IMR-90 (cell line): ENCODE data around the gene MAP3K8. TPM values are rescaled to one million over a fixed set of nuclear protein-coding genes. Genes with fewer than 3 reads are reported as not detected.

Experiments
- ATAC-seq: fragments of 200-7000 bp; cut with Tn5 transposase; 2 replicates; pipeline ENCODE4 v1.9.1; 2020; ENCODE audit warnings: low read depth, mild to moderate bottlenecking, moderate library complexity
- BruUV-seq: library from RNA; stranded (reverse); fragments of 400-500 nt; replicated peaks from 2 replicates; lab custom pipeline; 2021; lab: Mats Ljungman, UMichigan
- CTCF ChIA-PET: fragments of 300-600 bp; formaldehyde crosslinking; extraction: SDS; loops from one replicate; lab custom pipeline; 2021; ENCODE audit warnings: antibody characterized with exemption; lab: Yijun Ruan, JAX
- POLR2A ChIA-PET: fragments of 300-600 bp; sonication (Branson Sonifier 250); formaldehyde crosslinking; loops from one replicate; lab custom pipeline; 2022; ENCODE audit warnings: antibody characterized with exemption; ENCODE audit not compliant: unreplicated experiment; lab: Charles Lee
- DNase-seq: peaks from one replicate; pipeline ENCODE4 v3.0.0; 2013
- H2AFZ ChIP-seq: replicated peaks from 2 replicates; pipeline ENCODE3; 2013; ENCODE audit warnings: low read length, mild to moderate bottlenecking; ENCODE audit not compliant: poor library complexity
- H2AK5ac ChIP-seq: 2 replicates; pipeline ENCODE4 v1.6.1; 2013; ENCODE audit warnings: low read depth, low read length, inconsistent platforms
- H2AK9ac ChIP-seq: replicated peaks from 2 replicates; pipeline ENCODE3; 2013; ENCODE audit warnings: mild to moderate bottlenecking, low read depth, low read length, moderate library complexity; ENCODE audit not compliant: poor library complexity
- H2BK120ac ChIP-seq: 2 replicates; pipeline ENCODE4 v1.6.1; 2013; ENCODE audit warnings: low read depth, low read length, inconsistent platforms
- H2BK15ac ChIP-seq: 3 replicates; pipeline ENCODE4 v1.6.1; 2013; ENCODE audit warnings: low read depth, low read length, inconsistent platforms
- H2BK20ac ChIP-seq: 2 replicates; pipeline ENCODE4 v1.6.1; 2013; ENCODE audit warnings: low read depth, mild to moderate bottlenecking, inconsistent platforms, low read length, moderate library complexity
- H2BK5ac ChIP-seq: 2 replicates; pipeline ENCODE4 v1.6.1; 2013; ENCODE audit warnings: mild to moderate bottlenecking, low read depth, low read length, inconsistent platforms; ENCODE audit not compliant: poor library complexity, severe bottlenecking
- H3K14ac ChIP-seq: replicated peaks from 2 replicates; pipeline ENCODE4 v1.6.1; 2013; ENCODE audit warnings: low read depth, low read length, inconsistent platforms
- H3K18ac ChIP-seq: 2 replicates; pipeline ENCODE4 v1.6.1; 2013; ENCODE audit warnings: low read depth, low read length, control low read depth
- H3K23ac ChIP-seq: 2 replicates; pipeline ENCODE4 v1.6.1; 2013; ENCODE audit warnings: low read depth, low read length, inconsistent platforms
- H3K27ac ChIP-seq: 2 replicates; pipeline ENCODE4 v1.5.1; 2013; ENCODE audit warnings: mild to moderate bottlenecking, control low read depth, low read length; ENCODE audit not compliant: insufficient read depth
- H3K27me3 ChIP-seq: 2 replicates; pipeline ENCODE4 v1.6.1; 2013; ENCODE audit warnings: low read length; ENCODE audit not compliant: control insufficient read depth, insufficient read depth
- H3K36me3 ChIP-seq: 2 replicates; pipeline ENCODE4 v1.6.1; 2013; ENCODE audit warnings: low read length, mixed read lengths; ENCODE audit not compliant: control insufficient read depth, insufficient read depth
- H3K4ac ChIP-seq: 2 replicates; pipeline ENCODE4 v1.6.1; 2013; ENCODE audit warnings: low read depth, low read length, inconsistent platforms
- H3K4me1 ChIP-seq: 2 replicates; pipeline ENCODE4 v1.6.1; 2013; ENCODE audit warnings: low read length, mixed read lengths; ENCODE audit not compliant: control insufficient read depth, insufficient read depth
- H3K4me2 ChIP-seq: 2 replicates; pipeline ENCODE4 v1.6.1; 2013; ENCODE audit warnings: low read depth, mild to moderate bottlenecking, control low read depth, low read length, moderate library complexity
- H3K4me3 ChIP-seq: 2 replicates; pipeline ENCODE4 v1.5.1; 2013; ENCODE audit warnings: low read depth, mild to moderate bottlenecking, control low read depth, low read length, moderate library complexity; ENCODE audit not compliant: insufficient read depth
- H3K56ac ChIP-seq: 2 replicates; pipeline ENCODE4 v1.6.1; 2013; ENCODE audit warnings: low read length, inconsistent platforms; ENCODE audit not compliant: insufficient read depth; ENCODE audit errors: extremely low read depth
- H3K79me1 ChIP-seq, 2 experiments: 2 replicates each; pipeline ENCODE4 v1.6.1; 2013; ENCODE audit warnings: low read length in 2 of 2, inconsistent platforms in 1 of 2, low read depth in 1 of 2
- H3K9ac ChIP-seq: 2 replicates; pipeline ENCODE4 v1.6.1; 2013; ENCODE audit warnings: low read depth, low read length, control low read depth
- H3K9me1 ChIP-seq: 2 replicates; pipeline ENCODE4 v1.6.1; 2013; ENCODE audit warnings: low read length, inconsistent platforms; ENCODE audit not compliant: insufficient read depth
- H3K9me3 ChIP-seq: 2 replicates; pipeline ENCODE4 v1.6.1; 2013; ENCODE audit warnings: low read length; ENCODE audit not compliant: control insufficient read depth, insufficient read depth
- H4K20me1 ChIP-seq: 2 replicates; pipeline ENCODE4 v1.6.1; 2013; ENCODE audit warnings: low read length, inconsistent platforms; ENCODE audit not compliant: insufficient read depth
- H4K5ac ChIP-seq: 2 replicates; pipeline ENCODE4 v1.6.1; 2013; ENCODE audit warnings: mild to moderate bottlenecking, low read depth, low read length, control low read depth
- H4K8ac ChIP-seq, 2 experiments: 2 replicates each; pipeline ENCODE4 v1.6.1; 2013; ENCODE audit warnings: low read depth in 2 of 2, low read length in 2 of 2, control low read depth in 1 of 2, inconsistent platforms in 1 of 2
- H4K91ac ChIP-seq: 2 replicates; pipeline ENCODE4 v1.6.1; 2013; ENCODE audit warnings: low read depth, low read length, inconsistent platforms; ENCODE audit not compliant: insufficient read depth
- BHLHE40 ChIP-seq: fragments of 150-350 bp; IDR thresholded peaks from 2 replicates; pipeline ENCODE4 v1.6.1; 2016; ENCODE audit warnings: mild to moderate bottlenecking, low read depth, low read length
- CEBPB ChIP-seq: IDR thresholded peaks from 2 replicates; pipeline ENCODE4 v1.6.1; 2012; ENCODE audit warnings: low read depth, low read length, improper control_type of control experiment
- MAFK ChIP-seq: IDR thresholded peaks from 2 replicates; pipeline ENCODE4 v1.6.1; 2012; ENCODE audit warnings: low read depth, low read length, improper control_type of control experiment
- MXI1 ChIP-seq: IDR thresholded peaks from 2 replicates; pipeline ENCODE4 v1.6.1; 2012; ENCODE audit warnings: low read depth, mild to moderate bottlenecking, low read length, moderate library complexity, borderline replicate concordance
- RFX5 ChIP-seq: IDR thresholded peaks from 2 replicates; pipeline ENCODE4 v1.8.0; 2012; ENCODE audit warnings: low read depth, mild to moderate bottlenecking, low read length, moderate library complexity
- WGBS, 2 experiments: methylation state at CpG; one replicate each; pipeline versions ENCODE4 v1.1.5 to v1.1.7; 2013; ENCODE audit warnings: missing lambda C conversion rate in 2 of 2; ENCODE audit not compliant: insufficient read length in 1 of 2; ENCODE audit errors: extremely low coverage in 2 of 2; 5-methylcytosine and 5-hydroxymethylcytosine counted together
- dilution Hi-C: fragments of 300-500 bp; cut with HindIII; formaldehyde crosslinking; loops from one replicate; pipeline ENCODE4 v1.14.3; 2018; ENCODE audit warnings: low sequenced_read_pairs; ENCODE audit not compliant: unreplicated experiment
- in situ Hi-C: fragments of 300-500 bp; cut with MboI; formaldehyde crosslinking; loops from 3 replicates; pipeline ENCODE4 v1.14.3; 2019; ENCODE audit warnings: low sequenced_read_pairs, inconsistent platforms, mixed read lengths
- intact Hi-C: fragments of 100-400 bp; cut with micrococcal nuclease; formaldehyde crosslinking; loops from 2 replicates; pipeline ENCODE4 v1.10.0; 2022
- polyA plus RNA-seq, 3 experiments: library from polyadenylated mRNA; depleted of rRNA; stranded (reverse); fragments of >200 nt; gene quantifications; 2 replicates each; pipeline ENCODE4 v1.2.3, GENCODE V29; 2012; ENCODE audit warnings: low replicate concordance in 1 of 3
- total RNA-seq: library from RNA; depleted of rRNA; stranded (reverse); fragments of >200 nt; gene quantifications from 2 replicates; pipeline ENCODE4 v1.2.3, GENCODE V29; 2012
- TF ChIP-seq, protein P1 (sequence below): fragments of 150-350 bp; IDR thresholded peaks from 2 replicates; pipeline ENCODE4 v1.6.1; 2017; ENCODE audit warnings: mild to moderate bottlenecking, antibody characterized with exemption, low read length, low read depth

The MAP3K8 gene
- total and polyA plus RNA-seq, 2 of the 4 experiments (the other 2 are of a cell fraction), result 1.8 to 2.6 TPM

DNA sequence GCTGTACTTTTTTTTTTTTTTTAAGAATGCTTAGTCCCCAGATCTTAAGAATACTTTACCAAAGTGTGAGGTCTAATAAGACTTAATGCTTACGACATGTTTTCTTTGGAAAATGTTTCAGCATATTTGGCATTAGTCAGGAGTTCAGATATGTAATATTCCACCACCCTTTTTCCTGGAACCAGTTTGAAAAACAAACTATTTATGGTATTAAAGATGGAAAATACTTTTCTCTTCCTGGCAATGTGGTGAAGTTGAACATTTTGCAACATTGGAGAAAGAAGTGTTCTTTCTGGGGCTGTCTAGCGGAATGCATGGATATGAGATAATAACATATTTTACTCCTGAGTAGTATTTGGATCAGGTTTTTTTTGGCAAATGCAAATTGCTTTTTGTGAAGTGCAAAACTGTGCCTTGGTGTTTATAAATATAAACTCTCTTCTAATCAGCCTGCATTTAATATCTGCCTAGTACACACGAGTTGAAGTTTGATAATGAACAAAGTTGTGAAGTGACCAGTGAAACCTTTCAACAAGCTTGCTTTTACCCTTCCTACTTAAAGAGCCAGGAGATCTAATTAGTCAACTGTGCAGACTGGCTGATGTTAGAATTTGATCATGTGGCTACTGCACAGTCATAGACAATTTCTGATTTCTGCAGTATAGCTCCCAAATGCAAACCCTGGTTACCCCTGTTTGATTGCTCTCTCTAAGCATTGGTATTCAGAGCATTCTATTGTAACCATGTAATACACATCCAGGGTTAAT lies 20.9 kb downstream of the MAP3K8 start:
- Histone ChIP-seq H4K5ac (peak overlapping the region; percentile 75; the same call in 1 of the 2 replicates), H3K27ac (peak overlapping the region; percentile 99; the same call in 1 of the 2 replicates), H2BK20ac (no peak overlapping the region), H2AFZ (no peak overlapping the region), H3K4ac (no peak overlapping the region), H4K8ac (peak overlapping the region in 1 of 2 experiments; percentile 27; a peak in 1 of 4 replicates), H3K9ac (no peak overlapping the region), H3K9me3 (no peaks in the 10 kb centered on the region), H2AK9ac (no peak overlapping the region), H3K4me2 (peak overlapping the region; percentile 56), H3K4me3 (no peak overlapping the region), H2AK5ac (no peak overlapping the region), H3K23ac (no peak overlapping the region), H3K36me3 (peaks cover 28% of the 10 kb centered on the region), H3K18ac (peak overlapping the region; percentile 55), H2BK15ac (0 out of 3 replicates have a peak overlapping the region, but pooled peaks have one; percentile 2), H2BK120ac (no peak overlapping the region), H3K4me1 (peaks cover 15% of the 10 kb centered on the region), H3K79me1 (no peaks in the 10 kb centered on the region), H2BK5ac (peak overlapping the region; percentile 46), H4K91ac (no peak overlapping the region), H4K20me1 (peaks cover 3% of the 10 kb centered on the region), H3K9me1 (peaks cover 5% of the 10 kb centered on the region; the same call in 1 of the 2 replicates), H3K56ac (0 out of 2 replicates have a peak overlapping the region, but pooled peaks have one; percentile 0), H3K14ac (no peak overlapping the region), H3K27me3 (no peaks in the 10 kb centered on the region)
- no CpG with 5 or more reads among the region's 3 CpGs for WGBS, 2 experiments
- BruUV-seq, result no TSS peak
- dilution Hi-C loops, result no loop called here
- ChIA-PET POLR2A (no interaction called here), CTCF (no interaction called here)
- intact Hi-C loops, result no loop called here
- DNase-seq (peak; percentile 86), ATAC-seq (peak; percentile 90)
- TF ChIP-seq MAFK, result peak; percentile 13; the same call in 1 of the 2 replicates
- TF ChIP-seq MXI1, result no peak
- TF ChIP-seq CEBPB, result peak; percentile 87
- TF ChIP-seq RFX5, result no peak
- peak; percentile 2; the same call in 1 of the 2 replicates for TF ChIP-seq BHLHE40
- TF ChIP-seq, protein P1, sequence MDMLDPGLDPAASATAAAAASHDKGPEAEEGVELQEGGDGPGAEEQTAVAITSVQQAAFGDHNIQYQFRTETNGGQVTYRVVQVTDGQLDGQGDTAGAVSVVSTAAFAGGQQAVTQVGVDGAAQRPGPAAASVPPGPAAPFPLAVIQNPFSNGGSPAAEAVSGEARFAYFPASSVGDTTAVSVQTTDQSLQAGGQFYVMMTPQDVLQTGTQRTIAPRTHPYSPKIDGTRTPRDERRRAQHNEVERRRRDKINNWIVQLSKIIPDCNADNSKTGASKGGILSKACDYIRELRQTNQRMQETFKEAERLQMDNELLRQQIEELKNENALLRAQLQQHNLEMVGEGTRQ, result 0 out of 2 replicates have a peak, but pooled peaks have one; percentile 20
- in situ Hi-C loops, result no loop called here
